Upper lobe of left lung (tissue), 6 donors: Measurements from ENCODE around the gene PTX4. TPM values are rescaled to one million over a fixed set of nuclear protein-coding genes. Genes with fewer than 3 reads are reported as not detected.

ENCODE experiments used
- ATAC-seq, 2 donors: fragments of 200-7000 bp; cut with Tn5 transposase; one replicate each; pipeline ENCODE4 v1.9.1; 2022; ENCODE audit warnings: mild to moderate bottlenecking in 2 of 2, moderate library complexity in 2 of 2; ENCODE audit not compliant: low FRiP score in 2 of 2
- DNase-seq, 2 donors: peaks; one replicate each; pipeline ENCODE4 v3.0.0-alpha.2; 2019 to 2020
- H3K27ac ChIP-seq, 4 donors: fragments of 200-600 bp; sonication (generic); one replicate each; pipeline ENCODE4 v1.5.1; 2016 to 2019
- H3K27me3 ChIP-seq, 4 donors: fragments of 200-600 bp; sonication (generic); one replicate each; pipeline ENCODE4 v1.5.1; 2017 to 2019
- H3K36me3 ChIP-seq, 4 donors: fragments of 200-600 bp; sonication (generic); one replicate each; pipeline ENCODE4 v1.5.1; 2016 to 2019
- H3K4me1 ChIP-seq, 4 donors: fragments of 200-600 bp; sonication (generic); one replicate each; pipeline ENCODE4 v1.5.1; 2018 to 2019
- H3K4me3 ChIP-seq, 4 donors: fragments of 200-600 bp; sonication (generic); one replicate each; pipeline ENCODE4 v1.5.1; 2017 to 2019; ENCODE audit warnings: mild to moderate bottlenecking in 2 of 4, moderate library complexity in 1 of 4
- H3K9me3 ChIP-seq, 4 donors: fragments of 200-600 bp; sonication (generic); one replicate each; pipeline ENCODE4 v1.5.1; 2018 to 2019
- EP300 ChIP-seq, 4 donors: sonication (generic); formaldehyde crosslinking; IDR thresholded peaks; one replicate each; pipeline ENCODE4 v1.5.1; 2017; ENCODE audit warnings: antibody characterized with exemption in 4 of 4, control low read depth in 2 of 4
- POLR2A ChIP-seq, 4 donors: fragments of 450-650 bp; IDR thresholded peaks; one replicate each; pipeline ENCODE4 v1.5.1; 2016 to 2017; ENCODE audit warnings: antibody characterized with exemption in 4 of 4, mild to moderate bottlenecking in 2 of 4
- POLR2AphosphoS5 ChIP-seq, 2 donors: sonication (generic); formaldehyde crosslinking; IDR thresholded peaks; one replicate each; pipeline ENCODE4 v1.5.1; 2017; ENCODE audit warnings: antibody characterized with exemption in 2 of 2
- WGBS, 2 donors: methylation state at CpG; one replicate each; pipeline ENCODE4 v1.1.5; 2017 to 2018; 5-methylcytosine and 5-hydroxymethylcytosine counted together
- total RNA-seq, 6 donors: library from RNA; depleted of rRNA in 4 of 6; stranded (reverse); fragments of >200 nt in 4 of 6; gene quantifications; one replicate each; pipeline versions ENCODE4 v1.1.0 to v1.2.1, GENCODE V29; 2016 to 2021
- TF ChIP-seq, protein P1 (sequence below), 6 experiments: fragments of 450-650 bp in 4 of 6; fragments of 200-600 bp in 2 of 6; sonication (generic) in 2 of 6; IDR thresholded peaks; one replicate each; pipeline ENCODE4 v1.5.1; 2016 to 2019; ENCODE audit warnings: antibody characterized with exemption in 6 of 6
- donor health status: DM: no; HTN: no; CAD: no; lungs with moderate emphysema.
- donor health status: DM: no; HTN: yes; CAD: no; lungs with severe emphysema.

PTX4 gene
- total RNA-seq, 6 donors from 2014 or later: 0.30 to 0.34 (median 0.34) TPM; not detected in 3

DNA sequence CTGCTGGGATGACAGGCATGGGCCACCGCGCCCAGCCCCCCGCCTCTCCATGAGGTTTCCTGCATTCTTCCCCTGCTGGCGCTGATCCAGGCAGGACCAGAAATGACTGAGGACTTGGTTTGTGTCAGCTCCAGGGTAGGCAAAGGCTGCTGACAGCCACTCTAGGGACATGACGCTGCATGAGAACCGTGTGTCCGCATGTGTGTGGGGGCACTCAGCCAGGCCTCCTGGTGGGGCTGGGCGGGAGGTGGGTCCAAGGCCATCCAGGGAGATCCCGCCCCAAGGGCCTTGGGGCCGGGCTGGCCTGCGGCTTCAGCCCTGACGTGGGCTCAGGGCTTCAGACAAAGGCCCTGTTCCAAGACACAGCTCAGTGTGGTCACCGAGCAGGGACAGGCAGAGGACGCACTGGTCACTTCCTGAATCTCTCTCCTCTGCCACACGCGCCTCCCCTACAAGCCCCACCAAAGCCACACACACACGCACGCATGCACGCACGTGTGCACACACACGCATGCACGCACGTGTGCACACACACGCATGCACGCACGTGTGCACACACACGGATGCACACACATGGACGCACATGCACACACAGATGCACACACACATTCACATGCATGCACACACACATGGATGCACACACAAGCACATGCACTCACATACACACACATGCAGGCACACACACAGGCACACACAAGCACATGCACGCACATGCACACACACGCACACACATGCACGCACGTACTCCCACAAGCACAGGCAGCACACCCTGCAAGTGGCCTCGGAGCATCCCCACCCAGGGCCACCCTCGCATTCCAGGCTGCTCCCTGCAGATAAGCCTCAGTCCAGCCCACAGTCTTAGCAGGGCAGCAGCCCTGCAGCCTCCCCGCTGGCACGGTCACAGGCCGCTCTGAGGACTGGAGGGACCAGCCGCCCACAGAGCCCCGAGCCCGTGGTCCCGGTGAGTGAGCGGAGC, 39.4 kb upstream of the PTX4 start:
- ATAC-seq: peak in 1 of 2 donors; percentile 4
- peaks cover 42 to 65% (median 53%) of the 10 kb centered on the region in 4 donors for H3K4me1 ChIP-seq

DNA sequence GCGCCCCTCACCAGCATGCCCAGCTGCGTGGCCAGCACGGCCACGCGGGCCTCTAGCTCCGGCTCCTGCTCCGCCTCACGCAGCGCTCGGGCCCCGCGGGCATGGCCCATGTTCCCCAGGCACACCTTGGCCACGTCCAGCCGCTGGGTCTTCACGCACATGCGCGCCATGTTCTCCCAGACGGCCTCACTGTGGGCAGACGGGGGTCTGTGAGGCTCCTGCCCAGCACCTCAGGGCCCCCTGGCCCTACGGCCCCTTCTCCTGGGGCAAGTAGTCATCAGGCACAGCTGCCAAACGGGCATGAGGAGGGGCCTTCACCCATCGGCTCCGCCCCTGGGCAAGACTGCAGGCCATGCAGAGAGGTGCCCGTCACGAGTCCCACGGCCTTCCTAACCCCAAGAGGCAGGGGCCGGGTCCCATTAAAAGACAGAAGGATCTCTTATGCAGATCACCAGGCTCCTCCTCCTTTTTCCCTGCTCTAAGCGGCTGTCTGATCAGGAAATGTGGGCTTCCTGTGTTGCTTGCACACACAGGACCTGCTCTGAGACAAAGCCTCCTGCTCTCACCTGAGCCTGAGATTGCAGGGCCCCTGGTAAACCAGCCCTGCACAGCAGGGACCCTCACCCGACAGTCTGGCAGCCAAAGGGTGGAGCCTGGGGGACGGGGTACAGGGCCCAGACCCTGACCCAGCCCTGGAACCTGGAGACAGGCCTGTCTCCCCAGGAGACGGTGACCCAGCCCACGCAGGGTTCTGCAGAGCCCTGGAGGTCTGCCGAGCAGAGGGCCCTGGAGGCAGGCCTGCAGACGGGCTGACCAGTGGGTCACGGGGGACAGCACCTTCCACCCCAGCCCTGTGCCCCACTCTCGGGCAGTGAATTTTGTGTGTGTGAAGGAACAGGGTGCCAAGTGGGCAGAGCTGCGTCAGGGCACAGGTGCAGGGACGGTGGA, 38.1 kb upstream of the PTX4 start:
- peak in 1 of 2 donors; percentile 83 for DNase-seq
- Histone ChIP-seq H3K36me3 (peaks cover 0 to 19% (median 7%) of the 10 kb centered on the region in 4 donors), H3K9me3 (no peaks in the 10 kb centered on the region), H3K27ac (peak overlapping the region; percentile 46 to 72 (median 64)), H3K4me3 (no peak overlapping the region), H3K4me1 (peaks cover 31 to 54% (median 48%) of the 10 kb centered on the region in 4 donors), H3K27me3 (no peaks in the 10 kb centered on the region)
- no peak for ATAC-seq
- 79 to 81% methylated on average over 30 to 34 of the region's 38 CpGs for WGBS, 2 donors
- no peak for TF ChIP-seq POLR2AphosphoS5 (IDR thresholded peaks at IDR 0.05)
- TF ChIP-seq EP300 (IDR thresholded peaks at IDR 0.05): no peak
- TF ChIP-seq POLR2A (IDR thresholded peaks at IDR 0.05): no peak
- TF ChIP-seq, protein P1, sequence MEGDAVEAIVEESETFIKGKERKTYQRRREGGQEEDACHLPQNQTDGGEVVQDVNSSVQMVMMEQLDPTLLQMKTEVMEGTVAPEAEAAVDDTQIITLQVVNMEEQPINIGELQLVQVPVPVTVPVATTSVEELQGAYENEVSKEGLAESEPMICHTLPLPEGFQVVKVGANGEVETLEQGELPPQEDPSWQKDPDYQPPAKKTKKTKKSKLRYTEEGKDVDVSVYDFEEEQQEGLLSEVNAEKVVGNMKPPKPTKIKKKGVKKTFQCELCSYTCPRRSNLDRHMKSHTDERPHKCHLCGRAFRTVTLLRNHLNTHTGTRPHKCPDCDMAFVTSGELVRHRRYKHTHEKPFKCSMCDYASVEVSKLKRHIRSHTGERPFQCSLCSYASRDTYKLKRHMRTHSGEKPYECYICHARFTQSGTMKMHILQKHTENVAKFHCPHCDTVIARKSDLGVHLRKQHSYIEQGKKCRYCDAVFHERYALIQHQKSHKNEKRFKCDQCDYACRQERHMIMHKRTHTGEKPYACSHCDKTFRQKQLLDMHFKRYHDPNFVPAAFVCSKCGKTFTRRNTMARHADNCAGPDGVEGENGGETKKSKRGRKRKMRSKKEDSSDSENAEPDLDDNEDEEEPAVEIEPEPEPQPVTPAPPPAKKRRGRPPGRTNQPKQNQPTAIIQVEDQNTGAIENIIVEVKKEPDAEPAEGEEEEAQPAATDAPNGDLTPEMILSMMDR (IDR thresholded peaks at IDR 0.05): no peak

More for the DNA sequence above, 39.4 kb upstream of the PTX4 start:
- TF ChIP-seq, protein P1 (IDR thresholded peaks at IDR 0.05): peak in 1 of 6 experiments; percentile 28
- TF ChIP-seq POLR2AphosphoS5 (IDR thresholded peaks at IDR 0.05): peak; percentile 46 to 67
- TF ChIP-seq POLR2A (IDR thresholded peaks at IDR 0.05): peak in 1 of 4 donors; percentile 22
- TF ChIP-seq EP300 (IDR thresholded peaks at IDR 0.05): peak in 2 of 4 donors; percentile 38 to 57
- Histone ChIP-seq H3K27me3 (no peaks in the 10 kb centered on the region), H3K4me3 (no peak overlapping the region), H3K27ac (peak overlapping the region; percentile 60 to 97 (median 81)), H3K36me3 (peaks cover 0 to 15% (median 5%) of the 10 kb centered on the region in 4 donors), H3K9me3 (no peaks in the 10 kb centered on the region)
- DNase-seq: peak in 1 of 2 donors; percentile 60
- 64 to 67% methylated on average over 23 to 41 of the region's 42 CpGs for WGBS, 2 donors

DNA sequence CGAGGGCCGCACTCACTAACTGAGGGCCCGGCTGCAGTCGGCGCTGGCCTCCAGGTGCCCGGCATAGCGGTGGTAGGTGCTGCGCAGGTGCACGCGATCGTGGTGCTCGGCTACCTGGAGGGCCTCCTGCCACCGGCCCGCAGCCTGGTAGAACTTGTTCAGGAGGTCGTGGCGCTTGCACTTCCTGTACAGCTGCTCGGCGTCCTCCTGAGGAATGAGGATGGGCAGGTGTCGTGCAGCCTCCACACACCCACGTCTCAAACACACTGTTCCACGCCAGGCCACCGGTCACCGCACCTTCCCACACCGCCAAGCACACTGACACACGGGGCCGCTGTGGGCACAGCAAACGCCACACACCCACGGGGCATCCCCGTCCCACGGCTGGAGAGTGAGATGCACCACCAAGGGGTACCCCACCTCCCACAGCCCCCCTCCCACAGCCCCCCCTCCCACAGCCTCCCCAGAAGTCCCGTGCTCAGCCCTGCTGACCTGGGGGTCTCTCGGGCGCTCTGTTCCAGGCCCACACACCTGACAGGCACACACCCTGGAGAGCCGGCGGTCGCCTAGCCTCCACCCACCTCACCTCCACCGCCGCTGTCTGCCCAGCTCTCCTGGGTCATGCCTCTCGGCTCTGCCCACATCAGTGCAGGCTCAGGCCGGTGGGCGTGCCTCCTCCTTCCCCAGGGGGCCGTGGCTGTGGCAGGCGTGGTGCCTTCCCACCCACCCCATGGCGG, 37.3 kb upstream of the PTX4 start:
- no peaks in the 10 kb centered on the region for H3K27me3 ChIP-seq
- peak in 1 of 2 donors; percentile 75 for DNase-seq
- WGBS, 2 donors: 90 to 100% methylated on average over 6 to 32 of the region's 44 CpGs
- no peak overlapping the region for H3K4me3 ChIP-seq
- ATAC-seq: no peak
- no peaks in the 10 kb centered on the region for H3K9me3 ChIP-seq
- peak overlapping the region in 1 of 4 donors; percentile 69 for H3K27ac ChIP-seq
- H3K36me3 ChIP-seq: peaks cover 0 to 19% (median 8%) of the 10 kb centered on the region in 4 donors
- TF ChIP-seq POLR2A (IDR thresholded peaks at IDR 0.05) (no peak), EP300 (IDR thresholded peaks at IDR 0.05) (no peak), POLR2AphosphoS5 (IDR thresholded peaks at IDR 0.05) (no peak)
- TF ChIP-seq, protein P1 (IDR thresholded peaks at IDR 0.05): no peak
- H3K4me1 ChIP-seq: peaks cover 24 to 45% (median 44%) of the 10 kb centered on the region in 4 donors

DNA sequence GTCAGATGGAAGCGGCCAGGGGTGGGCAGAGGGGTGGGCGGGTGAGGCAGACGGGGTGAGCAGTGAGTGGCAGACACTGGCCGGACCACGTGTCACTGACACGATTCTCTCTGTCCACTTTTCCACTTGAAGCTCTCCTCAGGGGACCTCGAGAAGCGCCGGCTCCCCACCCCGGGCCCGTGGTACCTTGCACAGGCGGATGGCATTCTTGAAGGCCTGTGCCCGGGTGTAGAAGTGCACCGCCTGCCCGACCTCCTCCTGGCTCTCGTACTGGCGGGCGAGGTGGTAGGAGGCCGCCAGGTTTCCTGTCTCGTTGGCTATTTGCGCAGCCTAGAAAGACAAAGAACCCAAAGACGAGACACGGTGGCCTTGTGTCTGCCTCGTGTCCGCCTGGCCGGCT, 35.6 kb upstream of the PTX4 start:
- ATAC-seq (no peak), DNase-seq (peak in 1 of 2 donors; percentile 79)
- Histone ChIP-seq H3K4me3 (no peak overlapping the region), H3K4me1 (peaks cover 12 to 30% (median 30%) of the 10 kb centered on the region in 4 donors), H3K9me3 (no peaks in the 10 kb centered on the region), H3K27ac (no peak overlapping the region), H3K36me3 (peaks cover 0 to 34% (median 20%) of the 10 kb centered on the region in 4 donors), H3K27me3 (no peaks in the 10 kb centered on the region)
- WGBS, 2 donors: 92 to 93% methylated on average over 8 to 26 of the region's 26 CpGs
- TF ChIP-seq POLR2AphosphoS5 (IDR thresholded peaks at IDR 0.05) (no peak), POLR2A (IDR thresholded peaks at IDR 0.05) (no peak), EP300 (IDR thresholded peaks at IDR 0.05) (no peak)
- TF ChIP-seq, protein P1 (IDR thresholded peaks at IDR 0.05): no peak
